Activated naive CD4-positive, alpha-beta T cell treated with anti-CD3 and anti-CD28 coated beads, Interleukin-2, amount 50 U/mL, for 24 hours (primary cell): ENCODE measurements around the gene ZBED1.
"Not testable (repeated sequence)": the region's sequence is repeated elsewhere in the genome, so short reads cannot be mapped to it uniquely, and the experiment has no call there.

ENCODE experiments used
- H3K27ac Mint-ChIP-seq: one replicate; pipeline ENCODE4 v1.8.0; 2021; ENCODE audit warnings: mild to moderate bottlenecking, mixed read lengths
- H3K27me3 Mint-ChIP-seq: one replicate; pipeline ENCODE4 v1.8.0; 2021; ENCODE audit warnings: mixed read lengths
- H3K36me3 Mint-ChIP-seq: one replicate; pipeline ENCODE4 v1.8.0; 2021; ENCODE audit warnings: mixed read lengths
- H3K4me1 Mint-ChIP-seq: one replicate; pipeline ENCODE4 v1.8.0; 2021; ENCODE audit warnings: mixed read lengths
- H3K4me3 Mint-ChIP-seq: one replicate; pipeline ENCODE4 v1.8.0; 2021; ENCODE audit warnings: mild to moderate bottlenecking, mixed read lengths
- H3K9me3 Mint-ChIP-seq: one replicate; pipeline ENCODE4 v1.8.0; 2021; ENCODE audit warnings: mixed read lengths

ZBED1 gene

GRCh38 chrX:2533424-2533823 is 32.6 kb upstream of the ZBED1 start:
- H3K27me3 Mint-ChIP-seq: peaks cover under 1% of the 10 kb centered on the region
- no peak overlapping the region for H3K27ac Mint-ChIP-seq
- H3K36me3 Mint-ChIP-seq: no peaks in the 10 kb centered on the region
- no peaks in the 10 kb centered on the region for H3K9me3 Mint-ChIP-seq
- no peak overlapping the region for H3K4me3 Mint-ChIP-seq
- no peaks in the 10 kb centered on the region for H3K4me1 Mint-ChIP-seq

GRCh38 chrX:2526390-2526789 is 25.6 kb upstream of the ZBED1 start:
- Mint-ChIP-seq H3K36me3 (no peaks in the 10 kb centered on the region), H3K4me3 (no peak overlapping the region), H3K27me3 (peaks cover 4% of the 10 kb centered on the region), H3K9me3 (no peaks in the 10 kb centered on the region), H3K4me1 (no peaks in the 10 kb centered on the region), H3K27ac (no peak overlapping the region)

- Mint-ChIP-seq H3K4me3 (no peak overlapping the region), H3K27me3 (peaks cover 4% of the 10 kb centered on the region), H3K36me3 (no peaks in the 10 kb centered on the region), H3K9me3 (no peaks in the 10 kb centered on the region), H3K4me1 (no peaks in the 10 kb centered on the region), H3K27ac (no peak overlapping the region)
Observed at GRCh38 chrX:2523911-2524310, 23.1 kb upstream of the ZBED1 start.

GRCh38 chrX:2521927-2522386 is 21.2 kb upstream of the ZBED1 start:
- Mint-ChIP-seq H3K27ac (no peak overlapping the region), H3K4me1 (no peaks in the 10 kb centered on the region), H3K9me3 (no peaks in the 10 kb centered on the region), H3K36me3 (no peaks in the 10 kb centered on the region), H3K27me3 (peaks cover 1% of the 10 kb centered on the region), H3K4me3 (no peak overlapping the region)

GRCh38 chrX:2521092-2521926 is 20.5 kb upstream of the ZBED1 start:
- no peaks in the 10 kb centered on the region for H3K4me1 Mint-ChIP-seq
- no peaks in the 10 kb centered on the region for H3K9me3 Mint-ChIP-seq
- H3K27me3 Mint-ChIP-seq: peaks cover 1% of the 10 kb centered on the region
- no peak overlapping the region for H3K4me3 Mint-ChIP-seq
- H3K36me3 Mint-ChIP-seq: no peaks in the 10 kb centered on the region
- no peak overlapping the region for H3K27ac Mint-ChIP-seq

- H3K4me1 Mint-ChIP-seq: no peaks in the 10 kb centered on the region
- no peaks in the 10 kb centered on the region for H3K36me3 Mint-ChIP-seq
- H3K9me3 Mint-ChIP-seq: no peaks in the 10 kb centered on the region
- no peak overlapping the region for H3K27ac Mint-ChIP-seq
- H3K27me3 Mint-ChIP-seq: peaks cover 1% of the 10 kb centered on the region
- H3K4me3 Mint-ChIP-seq: no peak overlapping the region
Observed at GRCh38 chrX:2520539-2520938, 19.8 kb upstream of the ZBED1 start.

GRCh38 chrX:2519638-2520037 is 18.9 kb upstream of the ZBED1 start:
- H3K9me3 Mint-ChIP-seq, H3K4me3 Mint-ChIP-seq, H3K4me1 Mint-ChIP-seq, H3K27ac Mint-ChIP-seq, H3K27me3 Mint-ChIP-seq, H3K36me3 Mint-ChIP-seq: not testable (repeated sequence)

GRCh38 chrX:2517055-2517454 is 16.3 kb upstream of the ZBED1 start:
- H3K27me3 Mint-ChIP-seq: no peaks in the 10 kb centered on the region
- H3K9me3 Mint-ChIP-seq: no peaks in the 10 kb centered on the region
- no peaks in the 10 kb centered on the region for H3K4me1 Mint-ChIP-seq
- no peak overlapping the region for H3K27ac Mint-ChIP-seq
- no peaks in the 10 kb centered on the region for H3K36me3 Mint-ChIP-seq
- H3K4me3 Mint-ChIP-seq: no peak overlapping the region

GRCh38 chrX:2516623-2517022 is 15.8 kb upstream of the ZBED1 start:
- no peaks in the 10 kb centered on the region for H3K4me1 Mint-ChIP-seq
- H3K9me3 Mint-ChIP-seq: no peaks in the 10 kb centered on the region
- H3K4me3 Mint-ChIP-seq: no peak overlapping the region
- no peak overlapping the region for H3K27ac Mint-ChIP-seq
- H3K36me3 Mint-ChIP-seq: no peaks in the 10 kb centered on the region
- H3K27me3 Mint-ChIP-seq: no peaks in the 10 kb centered on the region

- Mint-ChIP-seq H3K4me1 (no peaks in the 10 kb centered on the region), H3K27me3 (no peaks in the 10 kb centered on the region), H3K4me3 (no peak overlapping the region)
Observed at GRCh38 chrX:2514131-2514530, 13.4 kb upstream of the ZBED1 start.

GRCh38 chrX:2513121-2513664 is 12.4 kb upstream of the ZBED1 start:
- H3K4me3 Mint-ChIP-seq: no peak overlapping the region
- H3K27me3 Mint-ChIP-seq: no peaks in the 10 kb centered on the region
- H3K36me3 Mint-ChIP-seq: no peaks in the 10 kb centered on the region
- no peak overlapping the region for H3K27ac Mint-ChIP-seq
- H3K9me3 Mint-ChIP-seq: no peaks in the 10 kb centered on the region
- H3K4me1 Mint-ChIP-seq: no peaks in the 10 kb centered on the region

More at GRCh38 chrX:2514131-2514530, 13.4 kb upstream of the ZBED1 start:
- no peak overlapping the region for H3K27ac Mint-ChIP-seq
- no peaks in the 10 kb centered on the region for H3K9me3 Mint-ChIP-seq
- no peaks in the 10 kb centered on the region for H3K36me3 Mint-ChIP-seq

GRCh38 chrX:2512501-2512900 is 11.7 kb upstream of the ZBED1 start:
- Mint-ChIP-seq H3K4me1 (no peaks in the 10 kb centered on the region), H3K4me3 (no peak overlapping the region), H3K9me3 (no peaks in the 10 kb centered on the region), H3K27me3 (no peaks in the 10 kb centered on the region), H3K27ac (no peak overlapping the region), H3K36me3 (no peaks in the 10 kb centered on the region)

- no peaks in the 10 kb centered on the region for H3K4me1 Mint-ChIP-seq
- no peaks in the 10 kb centered on the region for H3K36me3 Mint-ChIP-seq
- no peaks in the 10 kb centered on the region for H3K9me3 Mint-ChIP-seq
- H3K27me3 Mint-ChIP-seq: no peaks in the 10 kb centered on the region
- no peak overlapping the region for H3K4me3 Mint-ChIP-seq
- H3K27ac Mint-ChIP-seq: no peak overlapping the region
Observed at GRCh38 chrX:2511326-2511725, 10.6 kb upstream of the ZBED1 start.

GRCh38 chrX:2508648-2509335 is 8.0 kb upstream of the ZBED1 start:
- Mint-ChIP-seq H3K27me3 (no peaks in the 10 kb centered on the region), H3K4me3 (no peak overlapping the region), H3K27ac (no peak overlapping the region), H3K4me1 (no peaks in the 10 kb centered on the region), H3K9me3 (no peaks in the 10 kb centered on the region), H3K36me3 (no peaks in the 10 kb centered on the region)

GRCh38 chrX:2507904-2508627 is 7.3 kb upstream of the ZBED1 start:
- Mint-ChIP-seq H3K27ac (no peak overlapping the region), H3K4me3 (no peak overlapping the region), H3K36me3 (no peaks in the 10 kb centered on the region), H3K27me3 (no peaks in the 10 kb centered on the region), H3K9me3 (no peaks in the 10 kb centered on the region), H3K4me1 (no peaks in the 10 kb centered on the region)

- Mint-ChIP-seq H3K4me3 (no peak overlapping the region), H3K4me1 (no peaks in the 10 kb centered on the region), H3K27ac (no peak overlapping the region), H3K27me3 (no peaks in the 10 kb centered on the region), H3K9me3 (no peaks in the 10 kb centered on the region), H3K36me3 (no peaks in the 10 kb centered on the region)
Observed at GRCh38 chrX:2507196-2507595, 6.4 kb upstream of the ZBED1 start.
